IMR-90 (cell line): Measurements from ENCODE around the gene TSN. TPM values are rescaled to one million over a fixed set of nuclear protein-coding genes. Genes with fewer than 3 reads are reported as not detected.

Experiments used
- ATAC-seq: fragments of 200-7000 bp; cut with Tn5 transposase; 2 replicates; pipeline ENCODE4 v1.9.1; 2020; ENCODE audit warnings: low read depth, mild to moderate bottlenecking, moderate library complexity
- BruUV-seq: library from RNA; stranded (reverse); fragments of 400-500 nt; replicated peaks from 2 replicates; lab custom pipeline; 2021; lab: Mats Ljungman, UMichigan
- CTCF ChIA-PET: fragments of 300-600 bp; formaldehyde crosslinking; extraction: SDS; loops from one replicate; lab custom pipeline; 2021; ENCODE audit warnings: antibody characterized with exemption; lab: Yijun Ruan, JAX
- POLR2A ChIA-PET: fragments of 300-600 bp; sonication (Branson Sonifier 250); formaldehyde crosslinking; loops from one replicate; lab custom pipeline; 2022; ENCODE audit warnings: antibody characterized with exemption; ENCODE audit not compliant: unreplicated experiment; lab: Charles Lee
- DNase-seq: peaks from one replicate; pipeline ENCODE4 v3.0.0; 2013
- H2AFZ ChIP-seq: replicated peaks from 2 replicates; pipeline ENCODE3; 2013; ENCODE audit warnings: low read length, mild to moderate bottlenecking; ENCODE audit not compliant: poor library complexity
- H2AK5ac ChIP-seq: 2 replicates; pipeline ENCODE4 v1.6.1; 2013; ENCODE audit warnings: low read depth, low read length, inconsistent platforms
- H2AK9ac ChIP-seq: replicated peaks from 2 replicates; pipeline ENCODE3; 2013; ENCODE audit warnings: mild to moderate bottlenecking, low read depth, low read length, moderate library complexity; ENCODE audit not compliant: poor library complexity
- H2BK120ac ChIP-seq: 2 replicates; pipeline ENCODE4 v1.6.1; 2013; ENCODE audit warnings: low read depth, low read length, inconsistent platforms
- H2BK15ac ChIP-seq: 3 replicates; pipeline ENCODE4 v1.6.1; 2013; ENCODE audit warnings: low read depth, low read length, inconsistent platforms
- H2BK20ac ChIP-seq: 2 replicates; pipeline ENCODE4 v1.6.1; 2013; ENCODE audit warnings: low read depth, mild to moderate bottlenecking, inconsistent platforms, low read length, moderate library complexity
- H2BK5ac ChIP-seq: 2 replicates; pipeline ENCODE4 v1.6.1; 2013; ENCODE audit warnings: mild to moderate bottlenecking, low read depth, low read length, inconsistent platforms; ENCODE audit not compliant: poor library complexity, severe bottlenecking
- H3K14ac ChIP-seq: replicated peaks from 2 replicates; pipeline ENCODE4 v1.6.1; 2013; ENCODE audit warnings: low read depth, low read length, inconsistent platforms
- H3K18ac ChIP-seq: 2 replicates; pipeline ENCODE4 v1.6.1; 2013; ENCODE audit warnings: low read depth, low read length, control low read depth
- H3K23ac ChIP-seq: 2 replicates; pipeline ENCODE4 v1.6.1; 2013; ENCODE audit warnings: low read depth, low read length, inconsistent platforms
- H3K27ac ChIP-seq: 2 replicates; pipeline ENCODE4 v1.5.1; 2013; ENCODE audit warnings: mild to moderate bottlenecking, control low read depth, low read length; ENCODE audit not compliant: insufficient read depth
- H3K27me3 ChIP-seq: 2 replicates; pipeline ENCODE4 v1.6.1; 2013; ENCODE audit warnings: low read length; ENCODE audit not compliant: control insufficient read depth, insufficient read depth
- H3K36me3 ChIP-seq: 2 replicates; pipeline ENCODE4 v1.6.1; 2013; ENCODE audit warnings: low read length, mixed read lengths; ENCODE audit not compliant: control insufficient read depth, insufficient read depth
- H3K4ac ChIP-seq: 2 replicates; pipeline ENCODE4 v1.6.1; 2013; ENCODE audit warnings: low read depth, low read length, inconsistent platforms
- H3K4me1 ChIP-seq: 2 replicates; pipeline ENCODE4 v1.6.1; 2013; ENCODE audit warnings: low read length, mixed read lengths; ENCODE audit not compliant: control insufficient read depth, insufficient read depth
- H3K4me2 ChIP-seq: 2 replicates; pipeline ENCODE4 v1.6.1; 2013; ENCODE audit warnings: low read depth, mild to moderate bottlenecking, control low read depth, low read length, moderate library complexity
- H3K4me3 ChIP-seq: 2 replicates; pipeline ENCODE4 v1.5.1; 2013; ENCODE audit warnings: low read depth, mild to moderate bottlenecking, control low read depth, low read length, moderate library complexity; ENCODE audit not compliant: insufficient read depth
- H3K56ac ChIP-seq: 2 replicates; pipeline ENCODE4 v1.6.1; 2013; ENCODE audit warnings: low read length, inconsistent platforms; ENCODE audit not compliant: insufficient read depth; ENCODE audit errors: extremely low read depth
- H3K79me1 ChIP-seq, 2 experiments: 2 replicates each; pipeline ENCODE4 v1.6.1; 2013; ENCODE audit warnings: low read length in 2 of 2, inconsistent platforms in 1 of 2, low read depth in 1 of 2
- H3K9ac ChIP-seq: 2 replicates; pipeline ENCODE4 v1.6.1; 2013; ENCODE audit warnings: low read depth, low read length, control low read depth
- H3K9me1 ChIP-seq: 2 replicates; pipeline ENCODE4 v1.6.1; 2013; ENCODE audit warnings: low read length, inconsistent platforms; ENCODE audit not compliant: insufficient read depth
- H3K9me3 ChIP-seq: 2 replicates; pipeline ENCODE4 v1.6.1; 2013; ENCODE audit warnings: low read length; ENCODE audit not compliant: control insufficient read depth, insufficient read depth
- H4K20me1 ChIP-seq: 2 replicates; pipeline ENCODE4 v1.6.1; 2013; ENCODE audit warnings: low read length, inconsistent platforms; ENCODE audit not compliant: insufficient read depth
- H4K5ac ChIP-seq: 2 replicates; pipeline ENCODE4 v1.6.1; 2013; ENCODE audit warnings: mild to moderate bottlenecking, low read depth, low read length, control low read depth
- H4K8ac ChIP-seq, 2 experiments: 2 replicates each; pipeline ENCODE4 v1.6.1; 2013; ENCODE audit warnings: low read depth in 2 of 2, low read length in 2 of 2, control low read depth in 1 of 2, inconsistent platforms in 1 of 2
- H4K91ac ChIP-seq: 2 replicates; pipeline ENCODE4 v1.6.1; 2013; ENCODE audit warnings: low read depth, low read length, inconsistent platforms; ENCODE audit not compliant: insufficient read depth
- BHLHE40 ChIP-seq: fragments of 150-350 bp; IDR thresholded peaks from 2 replicates; pipeline ENCODE4 v1.6.1; 2016; ENCODE audit warnings: mild to moderate bottlenecking, low read depth, low read length
- CEBPB ChIP-seq: IDR thresholded peaks from 2 replicates; pipeline ENCODE4 v1.6.1; 2012; ENCODE audit warnings: low read depth, low read length, improper control_type of control experiment
- MAZ ChIP-seq: IDR thresholded peaks from 2 replicates; pipeline ENCODE4 v1.6.1; 2012; ENCODE audit warnings: low read depth, mild to moderate bottlenecking, low read length, improper control_type of control experiment, moderate library complexity, borderline replicate concordance
- MXI1 ChIP-seq: IDR thresholded peaks from 2 replicates; pipeline ENCODE4 v1.6.1; 2012; ENCODE audit warnings: low read depth, mild to moderate bottlenecking, low read length, moderate library complexity, borderline replicate concordance
- NFE2L2 ChIP-seq: fragments of 150-350 bp; IDR thresholded peaks from 2 replicates; pipeline ENCODE4 v1.6.1; 2016; ENCODE audit warnings: low read depth, mild to moderate bottlenecking, low read length
- POLR2A ChIP-seq: IDR thresholded peaks from 2 replicates; pipeline ENCODE4 v1.6.1; 2012; ENCODE audit warnings: mild to moderate bottlenecking, low read depth, low read length
- RCOR1 ChIP-seq: IDR thresholded peaks from 2 replicates; pipeline ENCODE4 v1.6.1; 2012; ENCODE audit warnings: mild to moderate bottlenecking, low read length, improper control_type of control experiment; ENCODE audit not compliant: insufficient replicate concordance
- USF2 ChIP-seq: fragments of 150-350 bp; IDR thresholded peaks from 2 replicates; pipeline ENCODE4 v1.6.1; 2017; ENCODE audit warnings: mild to moderate bottlenecking, antibody characterized with exemption, low read length, low read depth
- WGBS, 2 experiments: methylation state at CpG; one replicate each; pipeline versions ENCODE4 v1.1.5 to v1.1.7; 2013; ENCODE audit warnings: missing lambda C conversion rate in 2 of 2; ENCODE audit not compliant: insufficient read length in 1 of 2; ENCODE audit errors: extremely low coverage in 2 of 2; 5-methylcytosine and 5-hydroxymethylcytosine counted together
- dilution Hi-C: fragments of 300-500 bp; cut with HindIII; formaldehyde crosslinking; loops from one replicate; pipeline ENCODE4 v1.14.3; 2018; ENCODE audit warnings: low sequenced_read_pairs; ENCODE audit not compliant: unreplicated experiment
- in situ Hi-C: fragments of 300-500 bp; cut with MboI; formaldehyde crosslinking; loops from 3 replicates; pipeline ENCODE4 v1.14.3; 2019; ENCODE audit warnings: low sequenced_read_pairs, inconsistent platforms, mixed read lengths
- intact Hi-C: fragments of 100-400 bp; cut with micrococcal nuclease; formaldehyde crosslinking; loops from 2 replicates; pipeline ENCODE4 v1.10.0; 2022
- polyA plus RNA-seq, 3 experiments: library from polyadenylated mRNA; depleted of rRNA; stranded (reverse); fragments of >200 nt; gene quantifications; 2 replicates each; pipeline ENCODE4 v1.2.3, GENCODE V29; 2012; ENCODE audit warnings: low replicate concordance in 1 of 3
- total RNA-seq: library from RNA; depleted of rRNA; stranded (reverse); fragments of >200 nt; gene quantifications from 2 replicates; pipeline ENCODE4 v1.2.3, GENCODE V29; 2012

The TSN gene
- total and polyA plus RNA-seq, 2 of the 4 experiments (the other 2 are of a cell fraction): 31.0 to 56.3 TPM

GRCh38 chr2:121736462-121737336 is 18.8 kb upstream of the TSN start, which contains the start of gene NIFK:
NIFK (minus strand) TSS chr2:121736875; CDS start chr2:121736850, 25 bp downstream.
- DNase-seq (peak; percentile 95), ATAC-seq (peak; percentile 98)
- H3K36me3 ChIP-seq: peaks cover 5% of the 10 kb centered on the region
- H3K27me3 ChIP-seq: peaks cover under 1% of the 10 kb centered on the region; the same call in 1 of the 2 replicates
- H3K23ac ChIP-seq: peak within 1 kb of the TSS; percentile 82
- no peaks in the 10 kb centered on the region for H3K9me1 ChIP-seq
- peaks cover 10% of the 10 kb centered on the region; the same call in 1 of the 2 replicates for H4K20me1 ChIP-seq
- peak within 1 kb of the TSS; percentile 86 for H3K18ac ChIP-seq
- H2BK120ac ChIP-seq: no peak within 1 kb of the TSS
- H3K79me1 ChIP-seq: peaks cover 18 to 20% of the 10 kb centered on the region in 2 experiments
- peak within 1 kb of the TSS; percentile 88 for H2BK5ac ChIP-seq
- H3K9me3 ChIP-seq: no peaks in the 10 kb centered on the region
- WGBS, 2 experiments: 1% methylated on average over 22 of the region's 93 CpGs; no CpG with 5 or more reads in 1 of the 2 experiments
- ChIA-PET CTCF (interaction anchor here (0.6 to 1.3 kb wide), 5 partner anchors 11 to 719 kb away, joined by 3 to 4 read pairs (median 3); no protein-coding TSS in a partner anchor), POLR2A (interaction anchor here (0.6 kb wide), 3 partner anchors 15 to 1420 kb away, joined by 5 to 7 read pairs (median 5); no protein-coding TSS in a partner anchor)
- peak within 1 kb of the TSS; percentile 94 to 96 for H4K8ac ChIP-seq
- peak within 1 kb of the TSS; percentile 79 for H3K4me3 ChIP-seq
- peak within 1 kb of the TSS; percentile 86 for H3K4ac ChIP-seq
- H3K27ac ChIP-seq: peak within 1 kb of the TSS; percentile 99
- peak within 1 kb of the TSS; percentile 90 for H4K5ac ChIP-seq
- dilution Hi-C loops: no loop called here
- H3K9ac ChIP-seq: peak within 1 kb of the TSS; percentile 94
- in situ Hi-C loops: loop anchor here (25.0 kb wide), 1 partner anchor 649 kb away; no protein-coding TSS in a partner anchor
- intact Hi-C loops: loop anchor here (1.0 kb wide), 1 partner anchor 205 kb away; no protein-coding TSS in a partner anchor
- H3K4me1 ChIP-seq: no peaks in the 10 kb centered on the region
- peak within 1 kb of the TSS; percentile 77 for H3K56ac ChIP-seq
- H2AFZ ChIP-seq: peak within 1 kb of the TSS; percentile 91
- H2AK9ac ChIP-seq: peak within 1 kb of the TSS; percentile 92
- H2AK5ac ChIP-seq: peak within 1 kb of the TSS; percentile 62
- H2BK15ac ChIP-seq: no peak within 1 kb of the TSS; the same call in 2 of the 3 replicates
- peak within 1 kb of the TSS; percentile 91 for H3K14ac ChIP-seq
- no peak within 1 kb of the TSS for H2BK20ac ChIP-seq
- TF ChIP-seq BHLHE40: peak; percentile 65; the same call in 1 of the 2 replicates
- no peak for TF ChIP-seq RCOR1
- peak; percentile 57; the same call in 1 of the 2 replicates for TF ChIP-seq USF2
- TF ChIP-seq MAZ: peak; percentile 94; the same call in 1 of the 2 replicates
- peak; percentile 98 for TF ChIP-seq MXI1
- TF ChIP-seq POLR2A: peak; percentile 62; the same call in 1 of the 2 replicates
- TF ChIP-seq CEBPB: peak; percentile 58
- no peak for TF ChIP-seq NFE2L2
- peak within 1 kb of the TSS; percentile 89 for H3K4me2 ChIP-seq
- peak within 1 kb of the TSS; percentile 71 for H4K91ac ChIP-seq
- no TSS peak for BruUV-seq
